Loucy (cell line): Measurements from ENCODE around the gene TMEM234.

ENCODE experiments used
- CTCF ChIP-seq: fragments of 200-600 bp; sonication (generic); conservative IDR thresholded peaks from 2 replicates; pipeline ENCODE4 v1.5.1; 2014; ENCODE audit warnings: mild to moderate bottlenecking, antibody characterized with exemption, low read length
- EZH2phosphoT487 ChIP-seq: fragments of 200-600 bp; IDR thresholded peaks from 2 replicates; pipeline ENCODE4 v1.6.1; 2018; ENCODE audit warnings: antibody characterized with exemption, mild to moderate bottlenecking, moderate library complexity, borderline replicate concordance

DNA sequence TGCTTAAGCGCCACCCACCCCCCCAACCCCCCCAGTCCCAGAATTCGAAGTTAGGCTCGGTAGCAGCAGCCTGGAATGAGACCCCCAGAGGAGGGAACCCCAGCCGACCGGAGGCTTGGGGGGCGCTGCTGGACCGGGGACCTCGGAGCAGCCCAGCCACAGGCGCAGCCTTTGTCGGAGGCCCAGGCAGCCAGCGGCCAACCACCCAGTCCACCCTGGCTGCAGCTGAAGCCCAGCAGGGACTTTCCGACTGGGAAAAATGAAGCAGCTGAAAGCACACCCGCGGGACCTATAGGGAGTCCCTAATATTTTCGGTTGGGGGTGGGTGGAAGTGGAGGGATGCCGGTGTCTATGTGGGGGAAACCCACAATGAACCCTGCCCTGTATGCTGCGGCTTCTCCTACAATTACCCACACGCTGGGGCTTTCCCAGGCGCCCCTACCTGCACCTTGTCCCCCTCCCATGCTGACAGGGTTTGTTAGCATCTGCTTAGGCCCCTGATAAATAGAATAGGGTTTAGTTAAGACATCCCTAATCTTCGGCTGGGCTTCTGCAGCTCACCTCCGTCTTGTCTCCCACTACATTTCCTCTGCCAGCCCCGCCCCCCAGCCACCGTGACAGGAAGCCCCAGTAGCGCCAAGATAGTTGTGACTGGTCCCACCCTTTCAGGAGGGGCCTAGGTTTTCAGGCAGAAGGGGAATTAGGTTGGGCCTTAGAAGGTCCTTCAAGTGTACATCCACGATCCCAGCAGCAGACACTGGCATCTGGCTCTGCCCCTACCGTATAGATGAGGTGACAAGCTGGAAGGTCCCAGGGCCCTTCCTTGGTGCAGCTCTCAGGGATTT is 20.9 kb downstream of the TMEM234 start:
- TF ChIP-seq CTCF (0 out of 2 replicates have a peak, but pooled peaks have one; percentile 12), EZH2phosphoT487 (no peak)
